A172 (cell line): ENCODE measurements around the gene ERG. TPM values are rescaled to one million over a fixed set of nuclear protein-coding genes. Genes with fewer than 3 reads are reported as not detected.

Source experiments
- DNase-seq: peaks from one replicate; pipeline ENCODE4 v3.0.0-alpha.2; 2015; ENCODE audit warnings: low spot score
- total RNA-seq: library from RNA; depleted of rRNA; stranded (reverse); fragments of >200 nt; shearing (Covaris generic); gene quantifications from 2 replicates; pipeline ENCODE4 v1.2.3, GENCODE V29; 2014; rRNA removed

ERG gene
- total RNA-seq, 1 experiment from 2014 or later, result 0.05 TPM

DNA sequence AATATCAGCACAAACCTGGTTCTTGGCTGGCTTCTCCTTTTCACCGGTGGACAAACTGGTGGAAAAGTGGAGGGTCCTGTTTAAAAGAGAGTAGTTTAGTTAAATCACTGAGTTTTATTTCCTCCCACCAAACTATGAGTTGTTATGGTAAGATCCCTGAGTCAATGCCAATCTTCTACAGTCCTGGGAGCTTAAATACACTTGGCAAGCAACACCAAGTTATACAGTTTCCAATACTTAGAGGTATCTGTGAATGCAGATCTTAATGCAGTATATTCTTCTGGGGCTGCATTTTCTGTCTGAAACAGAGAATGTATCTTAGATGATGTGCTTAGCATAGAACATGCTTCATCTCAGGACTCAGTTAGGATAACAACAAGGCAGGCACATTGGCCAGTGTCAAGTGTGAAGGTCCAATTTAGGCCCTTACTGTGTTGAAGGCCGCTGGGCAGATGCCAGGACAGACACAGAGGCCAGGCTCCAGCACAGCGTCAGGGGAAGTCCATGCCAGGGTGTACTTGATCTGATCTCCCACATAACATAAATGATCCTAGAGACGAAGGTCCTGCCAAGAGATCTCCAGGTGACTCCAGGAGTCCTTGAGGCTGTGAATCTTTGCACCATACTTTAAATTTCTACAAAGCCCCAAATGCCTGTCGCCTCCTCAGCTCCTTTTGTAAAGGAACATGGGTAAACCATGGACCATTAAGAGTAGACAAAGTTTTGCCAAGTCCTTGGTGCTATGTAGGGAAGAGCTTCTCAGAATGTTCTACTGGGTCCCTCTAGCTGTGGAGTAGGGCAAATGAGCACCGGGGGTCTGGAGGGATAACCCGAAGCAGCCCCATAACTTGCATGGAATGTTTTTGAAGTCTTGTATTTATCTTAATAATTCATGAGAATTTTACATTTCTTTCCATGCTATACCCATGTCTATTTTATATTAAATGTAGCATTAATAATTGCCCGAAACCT is 164.7 kb downstream of the ERG start:
- DNase-seq, result no peak

DNA sequence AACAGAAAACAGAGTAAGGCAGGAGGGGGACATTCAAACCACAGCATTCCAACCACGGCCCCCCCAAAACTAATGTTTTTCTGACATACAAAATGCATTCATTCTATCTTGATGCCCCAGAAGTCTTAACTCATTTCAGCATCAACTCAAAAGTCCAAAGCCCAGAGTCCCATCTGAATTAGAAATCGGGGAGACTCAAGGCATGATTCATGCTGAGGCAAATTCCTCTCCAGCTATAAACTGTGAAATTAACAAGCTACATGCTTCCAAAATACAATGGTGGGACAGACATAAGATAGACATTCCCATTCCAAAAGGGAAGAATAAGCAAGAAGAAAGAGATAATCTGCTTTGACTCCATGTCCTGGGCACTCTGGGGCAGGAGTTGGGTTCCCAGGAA is 167.6 kb downstream of the ERG start:
- no peak for DNase-seq

Other genes with a start within 250 kb of the ERG start
- gene KCNJ15, start 241.5 kb downstream of the ERG start, total RNA-seq, result 0.16 TPM in 1 of 2 replicates, not detected in the other